Stimulated activated CD8-positive, alpha-beta memory T cell treated with anti-CD3 and anti-CD28 coated beads, Interleukin-15, amount 100 ng/mL, for 48 hours (primary cell): ENCODE results near the gene CPVL.

Experiments used
- DNase-seq, 2 donors: peaks; one replicate each; pipeline ENCODE4 v3.0.0-alpha.2; 2020; ENCODE audit warnings: low read depth in 2 of 2

CPVL gene

DNA sequence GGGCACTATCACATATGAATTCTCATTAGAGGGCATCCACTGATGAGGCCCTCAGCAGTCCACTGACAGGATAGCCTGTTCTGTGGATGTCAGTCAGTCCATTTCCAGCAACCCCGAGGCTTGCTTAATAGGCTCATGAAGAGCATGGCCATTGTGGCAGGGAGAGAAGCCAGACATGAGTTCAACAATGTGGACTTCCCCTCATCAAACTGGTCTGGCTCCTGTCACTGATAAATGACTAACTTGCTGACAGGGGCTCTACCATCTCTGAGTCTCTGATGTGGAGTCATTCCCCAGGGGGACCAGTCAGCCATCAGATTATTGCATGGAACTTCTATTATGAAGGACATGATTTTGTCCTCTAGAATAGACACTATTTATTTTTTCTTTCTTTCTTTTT is 168.5 kb downstream of the CPVL start:
- DNase-seq, result no peak

DNA sequence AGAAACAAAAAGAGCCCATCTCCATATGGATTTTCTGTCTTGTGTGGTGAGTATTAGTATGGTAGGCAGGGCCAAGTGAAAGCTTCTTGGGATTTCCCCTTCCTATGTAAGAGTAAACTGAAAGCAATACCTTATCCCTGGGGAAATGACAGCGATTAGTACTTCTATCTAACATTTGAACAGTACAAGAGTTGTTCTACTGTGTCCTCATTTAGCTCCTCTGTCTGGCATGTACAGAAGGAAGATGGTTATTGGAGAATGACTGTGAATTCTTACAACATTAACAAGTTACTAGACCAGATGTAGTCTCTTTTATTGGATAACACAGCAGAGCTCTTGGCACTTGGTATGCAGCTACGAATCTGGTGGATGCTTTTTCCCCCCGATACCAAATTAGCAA is 170.3 kb downstream of the CPVL start:
- no peak for DNase-seq

DNA sequence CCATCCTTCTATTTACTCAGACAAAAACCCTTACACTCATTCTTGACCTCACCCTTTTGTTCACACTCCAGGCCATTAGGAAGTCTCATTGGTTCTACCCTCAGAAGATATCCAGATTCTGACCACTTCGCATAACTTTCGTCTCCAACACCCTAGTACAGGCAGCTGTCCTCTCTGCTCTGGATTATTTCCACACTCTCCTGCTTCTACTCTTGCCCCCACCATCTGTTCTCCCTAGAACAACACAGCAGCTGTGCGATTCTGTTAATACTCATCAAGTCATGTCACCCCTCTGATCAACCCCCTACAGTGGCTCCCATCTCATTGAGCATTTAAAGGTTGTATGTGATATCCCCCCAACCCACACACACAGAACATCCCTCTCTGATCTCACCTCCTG is 172.7 kb downstream of the CPVL start:
- no peak for DNase-seq

DNA sequence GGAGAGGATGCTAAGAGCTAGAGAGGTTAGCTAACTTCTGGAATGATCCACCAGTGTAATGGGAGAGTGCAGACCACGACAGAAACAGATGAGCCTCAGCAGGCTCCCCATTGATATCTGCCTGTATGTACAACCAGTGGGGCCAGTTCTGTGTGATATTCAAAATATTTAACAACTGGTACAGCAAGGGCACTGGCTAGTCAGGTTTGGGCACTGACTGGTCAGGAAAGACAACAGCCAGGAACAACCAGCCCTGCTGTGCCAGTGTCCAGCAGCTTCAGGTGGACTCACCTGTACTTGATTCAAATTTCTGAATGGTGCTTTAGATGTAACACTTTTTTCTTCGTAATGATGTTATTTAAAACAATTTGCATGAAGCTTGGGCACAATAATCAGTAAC is 182.3 kb downstream of the CPVL start:
- DNase-seq, result no peak

DNA sequence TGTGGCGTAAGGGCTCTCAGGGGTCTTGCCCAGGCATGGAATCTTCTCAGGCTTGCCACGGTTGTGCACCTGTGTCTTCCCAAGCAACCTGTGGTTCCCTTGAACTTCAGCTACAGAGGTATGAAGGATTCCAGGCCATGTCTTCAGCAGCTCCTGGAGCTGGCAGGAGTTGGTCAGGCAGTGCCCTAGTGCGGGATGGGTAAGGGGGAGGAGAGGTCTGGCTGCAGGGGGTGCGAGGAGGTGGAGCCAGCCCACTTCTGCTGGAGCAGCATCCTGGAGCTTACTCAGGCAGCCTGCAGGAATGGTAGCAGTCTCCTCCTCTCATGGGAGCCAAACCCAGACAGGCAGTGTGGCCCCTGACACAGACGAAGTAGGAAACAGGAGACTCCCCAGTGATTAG is 184.4 kb downstream of the CPVL start:
- no peak for DNase-seq

DNA sequence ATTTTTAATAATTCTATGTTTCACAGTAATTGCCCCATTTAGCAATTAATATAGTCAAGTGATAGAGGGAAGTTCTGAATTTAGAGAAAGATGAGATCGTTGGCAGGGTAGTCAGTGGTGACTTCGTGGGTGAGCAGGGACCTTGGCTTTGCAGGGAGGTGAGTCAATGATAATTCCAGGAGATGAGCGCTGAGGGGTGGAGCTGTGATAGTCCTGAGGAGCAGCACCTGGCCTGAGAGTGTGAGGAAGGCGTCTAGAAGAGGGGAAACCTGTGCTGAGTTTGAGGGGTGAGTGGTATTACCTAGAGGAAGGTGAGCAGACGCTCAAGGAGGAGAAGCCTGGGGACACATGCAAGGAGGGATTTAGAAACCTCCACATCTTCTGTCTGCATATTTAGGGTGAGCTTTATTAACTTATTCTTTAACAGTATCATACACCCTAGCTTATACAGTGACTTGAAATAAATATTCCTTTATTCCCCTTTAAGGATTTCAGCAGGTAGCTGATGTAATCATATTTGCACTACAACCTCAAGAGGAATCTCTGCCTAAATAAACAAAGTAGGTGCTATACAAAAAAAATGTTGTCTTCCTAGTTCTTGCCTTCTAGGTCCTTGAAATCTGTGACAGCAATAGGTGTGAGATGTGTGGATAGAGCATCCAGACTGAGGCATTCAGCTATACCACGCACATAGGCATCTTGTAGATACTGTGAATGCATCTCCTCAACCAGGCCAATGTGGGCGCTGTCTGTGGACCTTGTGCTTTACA is 186.1 kb downstream of the CPVL start:
- DNase-seq, result no peak

DNA sequence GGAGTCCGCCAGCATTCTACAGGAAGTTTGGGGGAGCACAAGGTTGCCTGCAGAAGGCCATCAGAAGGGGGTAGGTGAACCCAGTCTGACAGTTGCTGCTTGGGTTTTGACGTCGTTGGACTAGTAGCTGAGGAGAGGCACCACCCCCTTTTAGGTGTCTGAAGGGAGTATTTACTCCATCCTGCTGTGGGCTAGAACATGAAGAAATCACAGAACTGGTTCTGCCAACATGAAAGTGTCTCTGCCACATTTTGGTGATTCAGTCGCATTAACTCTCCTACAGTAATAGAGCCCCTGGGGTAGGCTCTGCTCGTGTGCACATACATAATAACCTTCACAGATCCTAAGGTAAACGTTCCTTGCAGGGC is 187.4 kb downstream of the CPVL start:
- no peak for DNase-seq

- no peak for DNase-seq
These were observed 187.9 kb downstream of the CPVL start, which contains the start of gene TRIL for GRCh38 chr7:28958235-28958979. TSS of gene TRIL (minus strand) at chr7:28958330. CDS start at chr7:28958046, 284 bp downstream.

DNA sequence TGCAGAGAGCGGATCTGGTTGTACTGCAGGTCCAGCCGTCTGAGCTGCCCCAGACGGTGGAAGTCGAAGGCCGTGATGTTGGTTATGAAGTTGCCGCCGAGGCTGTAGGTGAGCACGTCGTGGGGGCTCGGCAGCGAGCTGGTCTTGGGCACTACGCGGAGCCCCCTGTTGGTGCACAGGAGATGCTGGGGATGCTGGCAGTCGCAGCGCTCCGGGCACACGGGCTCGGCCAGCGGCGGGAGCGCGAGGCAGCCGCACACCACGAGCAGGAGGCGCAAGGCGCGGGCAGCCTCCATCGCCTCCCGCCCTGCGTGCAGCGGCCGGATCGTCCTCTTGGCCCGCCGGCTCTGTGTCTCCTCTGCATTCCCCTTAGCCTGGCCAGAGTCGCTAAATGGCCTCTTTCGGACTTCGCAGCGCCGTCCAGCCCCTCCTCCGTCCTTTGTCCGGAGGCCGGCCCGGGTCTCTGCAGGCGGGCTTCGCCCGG is 188.5 kb downstream of the CPVL start:
- no peak for DNase-seq

GRCh38 chr7:28957064-28957750 is 189.1 kb downstream of the CPVL start:
- no peak for DNase-seq

- DNase-seq, result no peak
These were observed 189.7 kb downstream of the CPVL start for GRCh38 chr7:28956608-28957063.

DNA sequence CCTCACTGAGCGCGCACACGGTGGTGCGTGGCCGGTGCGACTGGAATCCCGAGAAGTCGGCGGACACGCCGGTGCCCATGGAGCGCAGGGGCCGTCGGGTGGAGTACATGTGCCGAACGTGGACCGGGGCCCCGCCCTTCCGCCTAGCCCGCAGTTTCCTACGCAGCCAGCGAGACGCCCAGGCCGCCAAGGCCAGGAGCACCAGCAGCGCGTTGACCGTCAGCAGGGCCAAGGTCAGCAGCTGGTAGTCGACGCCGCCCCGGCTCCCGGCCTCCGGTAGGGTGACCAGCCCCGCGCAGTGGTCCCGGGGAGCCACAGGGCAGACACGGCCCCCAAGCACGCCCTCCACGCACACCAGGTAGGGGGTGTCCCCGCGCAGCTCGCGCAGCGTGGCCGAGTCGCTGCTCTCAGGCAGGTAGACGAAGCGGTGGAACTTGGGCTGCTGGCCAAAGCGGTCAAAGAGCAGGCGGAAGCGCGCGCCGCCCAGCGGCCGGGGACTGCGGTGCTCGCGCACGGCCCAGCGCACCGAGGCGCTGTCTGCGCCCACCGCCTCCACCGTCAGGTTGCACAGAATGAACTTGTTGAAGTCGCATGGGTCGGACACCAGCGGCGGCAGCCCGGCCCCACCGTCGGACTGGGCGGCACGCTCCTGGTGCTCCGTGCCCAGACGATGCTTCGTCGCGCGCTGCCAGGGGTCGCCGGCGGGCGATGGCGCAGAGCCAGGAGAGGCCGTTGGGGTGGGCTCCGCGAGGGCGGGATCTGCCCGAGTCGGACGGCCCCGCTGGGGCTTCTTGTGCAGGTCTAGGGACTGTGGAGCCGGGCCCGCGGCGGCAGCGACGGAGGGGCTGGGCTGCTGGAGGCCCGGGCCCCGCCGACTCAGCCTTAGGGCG is 190.4 kb downstream of the CPVL start:
- no peak for DNase-seq

DNA sequence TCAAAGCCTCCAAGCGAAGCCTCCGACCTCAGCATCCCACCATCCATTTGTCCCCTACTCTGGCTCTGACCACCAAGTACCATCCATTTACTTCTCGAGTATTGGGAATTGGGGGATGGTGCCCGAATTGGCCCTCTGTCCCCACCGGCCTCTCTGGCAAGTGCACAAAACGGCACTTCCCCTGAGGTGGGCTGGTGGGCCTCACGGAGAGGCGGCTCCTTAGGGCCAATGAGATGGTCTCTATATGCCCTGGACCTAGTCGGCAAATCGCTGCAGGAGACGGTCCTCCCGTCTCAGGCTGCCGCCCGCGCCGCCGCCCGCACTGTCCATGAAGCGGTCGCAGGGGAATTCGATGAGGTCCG is 191.0 kb downstream of the CPVL start:
- no peak for DNase-seq

DNA sequence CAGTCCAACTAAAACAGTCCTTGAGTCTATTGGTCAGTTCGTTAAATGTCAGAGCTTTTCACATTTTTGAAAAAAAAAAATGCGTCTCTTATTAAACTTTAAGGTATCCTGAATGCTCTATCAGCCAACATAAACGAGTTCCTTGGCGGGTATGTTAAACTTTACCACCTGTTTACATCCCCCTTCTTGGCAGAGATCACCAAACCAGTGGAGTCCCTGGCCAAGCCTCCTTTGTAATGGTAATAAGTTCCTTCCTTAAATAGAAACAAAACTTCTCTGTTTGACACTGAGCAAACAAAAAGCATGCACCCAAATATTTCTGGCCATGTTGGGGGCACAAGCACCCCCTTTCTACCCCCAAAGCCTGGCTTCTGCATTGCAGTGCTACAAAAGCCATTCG is 191.4 kb downstream of the CPVL start:
- DNase-seq, result no peak

GRCh38 chr7:28954471-28954870 is 191.9 kb downstream of the CPVL start:
- no peak for DNase-seq

DNA sequence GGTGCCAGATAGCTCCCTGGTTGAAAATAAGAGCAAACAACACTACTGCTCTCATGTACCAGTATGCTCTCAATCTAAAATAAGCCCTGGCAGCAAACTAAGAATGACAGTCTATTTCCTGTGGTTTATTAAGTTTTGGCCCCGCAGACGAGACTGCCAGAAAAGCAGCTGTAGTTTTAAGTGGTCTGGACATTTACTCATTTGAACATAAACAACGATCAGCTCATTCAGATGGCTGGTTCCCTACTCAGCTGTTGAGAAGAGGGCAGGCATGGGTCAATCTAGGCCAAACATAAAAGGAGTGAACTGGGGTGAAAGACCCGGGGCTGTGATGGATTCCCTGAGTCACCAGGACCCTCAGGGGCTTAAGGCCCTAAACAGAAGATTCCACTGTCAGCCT is 192.7 kb downstream of the CPVL start:
- no peak for DNase-seq
